ENCODE measurements around the gene TSFM. TPM values are rescaled to one million over a fixed set of nuclear protein-coding genes. Genes with fewer than 3 reads are reported as not detected.

Gene TSFM
- total and polyA plus RNA-seq, 4 donors, result 14.6 to 60.5 (median 38.2) TPM

DNA sequence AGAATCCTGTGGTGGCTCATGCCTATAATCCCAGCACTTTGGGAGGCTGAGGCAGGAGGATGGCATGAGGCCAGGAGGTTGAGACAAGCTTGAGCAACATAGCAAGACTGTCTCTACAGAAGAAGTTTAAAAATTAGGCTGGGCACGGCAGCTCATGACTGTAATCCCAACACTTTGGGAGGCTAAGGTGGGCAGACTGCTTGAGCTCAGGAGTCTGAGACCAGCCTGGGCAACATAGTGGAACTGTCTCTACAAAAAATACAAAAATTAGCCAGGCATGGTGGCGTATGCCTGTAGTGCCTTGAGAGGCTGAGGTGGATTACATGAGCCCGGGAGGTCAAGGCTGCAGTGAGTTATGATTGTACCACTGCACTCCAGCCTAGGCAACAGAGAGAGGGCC lies 14.7 kb upstream of the TSFM start:
- no peak overlapping the region for H3K4me3 ChIP-seq (ENCODE audit: low read depth in 1 of 3, low read length in 3 of 3)
- peaks cover 8 to 19% (median 14%) of the 10 kb centered on the region in 4 donors for H3K36me3 ChIP-seq (ENCODE audit: control insufficient read depth in 4 of 4, insufficient read depth in 3 of 4, low read depth in 1 of 4, low read length in 3 of 4)
- no peak overlapping the region for H3K27ac ChIP-seq (ENCODE audit: low read depth in 1 of 2, low read length in 2 of 2)
- H3K9ac ChIP-seq (ENCODE audit: low read depth in 1 of 2, low read length in 2 of 2), result no peak overlapping the region
- no peaks in the 10 kb centered on the region for H3K9me3 ChIP-seq (ENCODE audit: control insufficient read depth in 4 of 4, low read length in 3 of 4)
- DNase-seq (ENCODE audit: low spot score), result no peak
- WGBS, result 96% methylated on average over 3 of the region's 3 CpGs
- peaks cover 11 to 36% (median 29%) of the 10 kb centered on the region in 4 donors for H3K4me1 ChIP-seq (ENCODE audit: control insufficient read depth in 4 of 4, insufficient read depth in 4 of 4, low read length in 3 of 4)
- peaks cover 0 to 14% (median 6%) of the 10 kb centered on the region in 4 donors for H3K27me3 ChIP-seq (ENCODE audit: control insufficient read depth in 4 of 4, insufficient read depth in 4 of 4, low read length in 3 of 4)
- TF ChIP-seq, protein P1, sequence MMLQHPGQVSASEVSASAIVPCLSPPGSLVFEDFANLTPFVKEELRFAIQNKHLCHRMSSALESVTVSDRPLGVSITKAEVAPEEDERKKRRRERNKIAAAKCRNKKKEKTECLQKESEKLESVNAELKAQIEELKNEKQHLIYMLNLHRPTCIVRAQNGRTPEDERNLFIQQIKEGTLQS (IDR thresholded peaks at IDR 0.05), result no peak

DNA sequence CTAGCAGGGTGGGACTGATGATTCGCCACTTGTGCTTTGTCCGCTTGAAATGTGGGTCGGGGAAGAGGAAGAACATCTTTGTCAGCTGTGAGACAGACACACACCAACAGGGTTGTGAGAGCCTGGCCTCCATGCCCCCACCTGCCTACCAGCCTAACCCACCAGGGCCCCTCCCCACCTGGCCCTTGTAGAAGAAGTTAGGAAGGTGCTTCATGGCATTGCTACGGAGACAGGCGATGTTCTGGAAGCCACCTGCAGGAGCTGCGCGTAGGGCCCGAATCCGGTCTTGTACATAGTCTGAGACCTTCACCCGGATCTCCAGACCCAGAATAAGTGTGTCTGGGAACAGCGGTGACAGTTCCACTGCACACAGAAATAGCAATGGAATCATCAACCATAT lies 13.0 kb upstream of the TSFM start:
- peaks cover 11 to 37% (median 31%) of the 10 kb centered on the region in 4 donors for H3K4me1 ChIP-seq (ENCODE audit: control insufficient read depth in 4 of 4, insufficient read depth in 4 of 4, low read length in 3 of 4)

More for the DNA sequence above, 13.0 kb upstream of the TSFM start:
- Histone ChIP-seq H3K27me3 (ENCODE audit: control insufficient read depth in 4 of 4, insufficient read depth in 4 of 4, low read length in 3 of 4) (peaks cover 0 to 7% (median 4%) of the 10 kb centered on the region in 4 donors), H3K4me3 (ENCODE audit: low read depth in 1 of 3, low read length in 3 of 3) (no peak overlapping the region), H3K9ac (ENCODE audit: low read depth in 1 of 2, low read length in 2 of 2) (no peak overlapping the region), H3K27ac (ENCODE audit: low read depth in 1 of 2, low read length in 2 of 2) (no peak overlapping the region), H3K9me3 (ENCODE audit: control insufficient read depth in 4 of 4, low read length in 3 of 4) (no peaks in the 10 kb centered on the region), H3K36me3 (ENCODE audit: control insufficient read depth in 4 of 4, insufficient read depth in 3 of 4, low read depth in 1 of 4, low read length in 3 of 4) (peaks cover 8 to 19% (median 14%) of the 10 kb centered on the region in 4 donors)
- TF ChIP-seq SP1 (IDR thresholded peaks at IDR 0.05) (no peak), GABPA (IDR thresholded peaks at IDR 0.05 in 1 of 2, conservative IDR thresholded peaks at IDR 0.05 in 1 of 2) (no peak), EGR1 (IDR thresholded peaks at IDR 0.05; ENCODE audit: low read depth in 2 of 2) (no peak), YY1 (IDR thresholded peaks at IDR 0.05) (no peak), JUND (IDR thresholded peaks at IDR 0.05) (no peak), RXRA (IDR thresholded peaks at IDR 0.05) (no peak), HNF4G (IDR thresholded peaks at IDR 0.05) (no peak), HNF4A (conservative IDR thresholded peaks at IDR 0.05) (no peak), FOXA2 (IDR thresholded peaks at IDR 0.05) (no peak), FOXA1 (IDR thresholded peaks at IDR 0.05) (no peak), RAD21 (IDR thresholded peaks at IDR 0.05) (no peak), NR2F2 (IDR thresholded peaks at IDR 0.05) (no peak), TAF1 (conservative IDR thresholded peaks at IDR 0.05) (no peak)
- TF ChIP-seq, protein P2, sequence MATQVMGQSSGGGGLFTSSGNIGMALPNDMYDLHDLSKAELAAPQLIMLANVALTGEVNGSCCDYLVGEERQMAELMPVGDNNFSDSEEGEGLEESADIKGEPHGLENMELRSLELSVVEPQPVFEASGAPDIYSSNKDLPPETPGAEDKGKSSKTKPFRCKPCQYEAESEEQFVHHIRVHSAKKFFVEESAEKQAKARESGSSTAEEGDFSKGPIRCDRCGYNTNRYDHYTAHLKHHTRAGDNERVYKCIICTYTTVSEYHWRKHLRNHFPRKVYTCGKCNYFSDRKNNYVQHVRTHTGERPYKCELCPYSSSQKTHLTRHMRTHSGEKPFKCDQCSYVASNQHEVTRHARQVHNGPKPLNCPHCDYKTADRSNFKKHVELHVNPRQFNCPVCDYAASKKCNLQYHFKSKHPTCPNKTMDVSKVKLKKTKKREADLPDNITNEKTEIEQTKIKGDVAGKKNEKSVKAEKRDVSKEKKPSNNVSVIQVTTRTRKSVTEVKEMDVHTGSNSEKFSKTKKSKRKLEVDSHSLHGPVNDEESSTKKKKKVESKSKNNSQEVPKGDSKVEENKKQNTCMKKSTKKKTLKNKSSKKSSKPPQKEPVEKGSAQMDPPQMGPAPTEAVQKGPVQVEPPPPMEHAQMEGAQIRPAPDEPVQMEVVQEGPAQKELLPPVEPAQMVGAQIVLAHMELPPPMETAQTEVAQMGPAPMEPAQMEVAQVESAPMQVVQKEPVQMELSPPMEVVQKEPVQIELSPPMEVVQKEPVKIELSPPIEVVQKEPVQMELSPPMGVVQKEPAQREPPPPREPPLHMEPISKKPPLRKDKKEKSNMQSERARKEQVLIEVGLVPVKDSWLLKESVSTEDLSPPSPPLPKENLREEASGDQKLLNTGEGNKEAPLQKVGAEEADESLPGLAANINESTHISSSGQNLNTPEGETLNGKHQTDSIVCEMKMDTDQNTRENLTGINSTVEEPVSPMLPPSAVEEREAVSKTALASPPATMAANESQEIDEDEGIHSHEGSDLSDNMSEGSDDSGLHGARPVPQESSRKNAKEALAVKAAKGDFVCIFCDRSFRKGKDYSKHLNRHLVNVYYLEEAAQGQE (IDR thresholded peaks at IDR 0.05), result no peak
- TF ChIP-seq, protein P3, sequence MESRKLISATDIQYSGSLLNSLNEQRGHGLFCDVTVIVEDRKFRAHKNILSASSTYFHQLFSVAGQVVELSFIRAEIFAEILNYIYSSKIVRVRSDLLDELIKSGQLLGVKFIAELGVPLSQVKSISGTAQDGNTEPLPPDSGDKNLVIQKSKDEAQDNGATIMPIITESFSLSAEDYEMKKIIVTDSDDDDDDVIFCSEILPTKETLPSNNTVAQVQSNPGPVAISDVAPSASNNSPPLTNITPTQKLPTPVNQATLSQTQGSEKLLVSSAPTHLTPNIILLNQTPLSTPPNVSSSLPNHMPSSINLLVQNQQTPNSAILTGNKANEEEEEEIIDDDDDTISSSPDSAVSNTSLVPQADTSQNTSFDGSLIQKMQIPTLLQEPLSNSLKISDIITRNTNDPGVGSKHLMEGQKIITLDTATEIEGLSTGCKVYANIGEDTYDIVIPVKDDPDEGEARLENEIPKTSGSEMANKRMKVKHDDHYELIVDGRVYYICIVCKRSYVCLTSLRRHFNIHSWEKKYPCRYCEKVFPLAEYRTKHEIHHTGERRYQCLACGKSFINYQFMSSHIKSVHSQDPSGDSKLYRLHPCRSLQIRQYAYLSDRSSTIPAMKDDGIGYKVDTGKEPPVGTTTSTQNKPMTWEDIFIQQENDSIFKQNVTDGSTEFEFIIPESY (IDR thresholded peaks at IDR 0.05), result no peak
- TF ChIP-seq, protein P4, sequence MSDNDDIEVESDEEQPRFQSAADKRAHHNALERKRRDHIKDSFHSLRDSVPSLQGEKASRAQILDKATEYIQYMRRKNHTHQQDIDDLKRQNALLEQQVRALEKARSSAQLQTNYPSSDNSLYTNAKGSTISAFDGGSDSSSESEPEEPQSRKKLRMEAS (IDR thresholded peaks at IDR 0.05), result no peak
- TF ChIP-seq, protein P1 (IDR thresholded peaks at IDR 0.05), result no peak
- TF ChIP-seq, protein P5, sequence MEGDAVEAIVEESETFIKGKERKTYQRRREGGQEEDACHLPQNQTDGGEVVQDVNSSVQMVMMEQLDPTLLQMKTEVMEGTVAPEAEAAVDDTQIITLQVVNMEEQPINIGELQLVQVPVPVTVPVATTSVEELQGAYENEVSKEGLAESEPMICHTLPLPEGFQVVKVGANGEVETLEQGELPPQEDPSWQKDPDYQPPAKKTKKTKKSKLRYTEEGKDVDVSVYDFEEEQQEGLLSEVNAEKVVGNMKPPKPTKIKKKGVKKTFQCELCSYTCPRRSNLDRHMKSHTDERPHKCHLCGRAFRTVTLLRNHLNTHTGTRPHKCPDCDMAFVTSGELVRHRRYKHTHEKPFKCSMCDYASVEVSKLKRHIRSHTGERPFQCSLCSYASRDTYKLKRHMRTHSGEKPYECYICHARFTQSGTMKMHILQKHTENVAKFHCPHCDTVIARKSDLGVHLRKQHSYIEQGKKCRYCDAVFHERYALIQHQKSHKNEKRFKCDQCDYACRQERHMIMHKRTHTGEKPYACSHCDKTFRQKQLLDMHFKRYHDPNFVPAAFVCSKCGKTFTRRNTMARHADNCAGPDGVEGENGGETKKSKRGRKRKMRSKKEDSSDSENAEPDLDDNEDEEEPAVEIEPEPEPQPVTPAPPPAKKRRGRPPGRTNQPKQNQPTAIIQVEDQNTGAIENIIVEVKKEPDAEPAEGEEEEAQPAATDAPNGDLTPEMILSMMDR (IDR thresholded peaks at IDR 0.05; ENCODE audit: low read depth, low read length, missing input control), result no peak
- 98% methylated on average over 11 of the region's 11 CpGs for WGBS
- no peak for DNase-seq (ENCODE audit: low spot score)

All from liver (tissue), 9 donors.